Stimulated activated naive CD8-positive, alpha-beta T cell treated with anti-CD3 and anti-CD28 coated beads, Interleukin-15, Interleukin-2, amounts not matched to agents 100 U/mL and 50 U/mL, for 24 hours (primary cell): Measurements from ENCODE around the gene IL13RA2.

Source experiments
- ATAC-seq: fragments of 150-1000 bp; cut with Tn5 transposase; one replicate; pipeline ENCODE4 v1.10.0; 2021
- DNase-seq: peaks from one replicate; pipeline ENCODE4 v3.0.0; 2021

The IL13RA2 gene

DNA sequence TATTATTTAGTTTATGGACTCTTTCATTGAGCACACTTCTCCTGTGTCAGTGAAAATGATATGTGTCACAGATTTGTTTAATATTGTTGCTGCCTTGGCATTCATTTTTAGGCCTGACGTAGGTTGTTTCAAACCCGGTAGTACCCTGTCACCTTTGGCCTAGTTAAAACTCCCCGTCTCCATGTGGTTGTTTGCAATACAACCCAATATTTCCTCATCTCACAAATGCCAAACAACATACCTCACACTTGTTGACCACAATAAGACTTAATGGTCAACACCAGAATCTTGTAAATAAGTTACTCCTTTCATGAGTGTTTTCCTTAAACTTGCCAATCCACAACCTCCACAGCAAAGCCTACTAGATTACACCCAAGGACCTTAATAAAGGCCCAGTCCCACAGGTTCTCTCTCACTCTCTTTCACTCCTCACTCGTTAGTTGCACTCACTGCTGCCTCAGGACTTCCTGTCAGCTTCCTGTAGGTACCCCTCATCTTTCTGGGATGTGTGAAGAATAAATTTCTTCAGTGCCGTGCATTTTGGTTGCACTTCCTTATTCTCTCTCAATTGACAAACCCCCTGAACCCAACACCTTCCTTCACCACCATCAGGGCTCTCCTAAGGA, 31.3 kb downstream of the IL13RA2 start:
- DNase-seq (no peak), ATAC-seq (no peak)

GRCh38 chrX:114976292-114976691, 41.1 kb downstream of the IL13RA2 start:
- DNase-seq: no peak
- ATAC-seq: no peak

DNA sequence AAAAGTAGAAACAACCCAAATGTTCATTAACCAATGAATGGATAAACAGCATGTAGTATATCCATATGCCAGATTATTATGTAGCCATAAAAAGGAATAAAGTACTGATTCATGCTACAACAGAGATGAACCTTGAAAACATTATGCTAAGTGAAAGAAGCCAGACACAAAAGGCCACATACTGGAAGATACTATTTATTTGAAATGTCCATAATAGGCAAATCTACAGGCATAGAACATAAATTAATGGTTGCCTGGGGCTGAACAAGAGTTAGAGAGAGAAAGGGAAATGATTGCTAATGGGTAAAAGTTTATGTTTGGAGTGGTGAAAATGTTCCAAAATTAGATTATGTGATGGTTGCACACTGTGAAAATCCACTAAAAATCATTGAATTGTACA, 44.4 kb downstream of the IL13RA2 start:
- no peak for DNase-seq
- ATAC-seq: no peak

GRCh38 chrX:114970806-114971205, 46.6 kb downstream of the IL13RA2 start:
- ATAC-seq (no peak), DNase-seq (no peak)

DNA sequence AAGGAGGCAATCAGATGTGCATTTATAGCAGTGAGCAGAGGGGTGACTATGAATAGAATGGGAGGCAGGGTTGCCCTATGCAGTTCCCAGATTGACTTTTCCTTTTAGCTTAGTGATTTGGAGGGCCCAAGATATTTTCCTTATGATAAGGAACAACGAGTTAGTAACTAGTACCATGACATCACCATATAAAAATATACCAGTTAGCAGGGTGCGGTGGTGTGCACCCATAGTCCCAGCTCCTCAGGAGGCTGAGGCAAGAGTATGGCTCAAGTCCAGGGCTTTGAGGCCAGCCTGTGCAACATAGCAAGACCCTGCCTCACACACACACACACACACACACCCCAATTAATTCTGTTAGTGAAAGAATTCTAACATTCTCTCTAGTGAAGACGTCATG, 53.0 kb downstream of the IL13RA2 start:
- DNase-seq (no peak), ATAC-seq (no peak)

GRCh38 chrX:114962209-114962608, 55.2 kb downstream of the IL13RA2 start:
- DNase-seq (no peak), ATAC-seq (no peak)

- no peak for ATAC-seq
- DNase-seq: no peak
Observed at GRCh38 chrX:114959729-114960128, 57.7 kb downstream of the IL13RA2 start.
